HG02610 (cell line): ENCODE data around the gene FOXN3.

Experiments used
- ATAC-seq: cut with Tn5 transposase; IDR thresholded peaks from one replicate; pipeline ENCODE4 v1.9.1; 2021; ENCODE audit warnings: mild to moderate bottlenecking, moderate library complexity; ENCODE audit not compliant: unreplicated experiment

The FOXN3 gene

GRCh38 chr14:89411976-89412375 lies 5.1 kb downstream of the FOXN3 start:
- ATAC-seq = no peak

- no peak for ATAC-seq
Measured at GRCh38 chr14:89409961-89410360, 7.1 kb downstream of the FOXN3 start.

- ATAC-seq = no peak
Measured at GRCh38 chr14:89408907-89409700, 7.9 kb downstream of the FOXN3 start.

- peak; percentile 33 for ATAC-seq
Measured at GRCh38 chr14:89407856-89408255, 9.2 kb downstream of the FOXN3 start.

GRCh38 chr14:89406941-89407340 lies 10.1 kb downstream of the FOXN3 start:
- no peak for ATAC-seq

- no peak for ATAC-seq
Measured at GRCh38 chr14:89406361-89406760, 10.7 kb downstream of the FOXN3 start.

GRCh38 chr14:89405712-89406111 lies 11.3 kb downstream of the FOXN3 start:
- no peak for ATAC-seq

- ATAC-seq = no peak
Measured at GRCh38 chr14:89402363-89402762, 14.7 kb downstream of the FOXN3 start.

GRCh38 chr14:89401761-89402160 lies 15.3 kb downstream of the FOXN3 start:
- ATAC-seq = no peak

GRCh38 chr14:89401241-89401640 lies 15.8 kb downstream of the FOXN3 start:
- ATAC-seq = no peak

- no peak for ATAC-seq
Measured at GRCh38 chr14:89400529-89400928, 16.5 kb downstream of the FOXN3 start.

- ATAC-seq = no peak
Measured at GRCh38 chr14:89399594-89400068, 17.4 kb downstream of the FOXN3 start.

GRCh38 chr14:89399157-89399556 lies 17.9 kb downstream of the FOXN3 start:
- ATAC-seq = no peak

GRCh38 chr14:89397569-89398230 lies 19.3 kb downstream of the FOXN3 start:
- ATAC-seq = no peak

GRCh38 chr14:89394972-89395371 lies 22.1 kb downstream of the FOXN3 start:
- ATAC-seq = no peak

GRCh38 chr14:89393222-89393745 lies 23.7 kb downstream of the FOXN3 start:
- ATAC-seq = no peak

GRCh38 chr14:89392181-89392580 lies 24.9 kb downstream of the FOXN3 start:
- ATAC-seq = no peak

- ATAC-seq = no peak
Measured at GRCh38 chr14:89391556-89391955, 25.5 kb downstream of the FOXN3 start.

- no peak for ATAC-seq
Measured at GRCh38 chr14:89391123-89391522, 25.9 kb downstream of the FOXN3 start.

- ATAC-seq = no peak
Measured at GRCh38 chr14:89388853-89389252, 28.2 kb downstream of the FOXN3 start.

GRCh38 chr14:89387922-89388685 lies 28.9 kb downstream of the FOXN3 start:
- no peak for ATAC-seq
